Endothelial cell of umbilical vein (primary cell): ENCODE measurements around the gene ZNF507.

Experiments used
- JUN ChIP-seq: IDR thresholded peaks from 2 replicates; pipeline ENCODE4 v1.6.1; 2011; ENCODE audit warnings: borderline replicate concordance, low read depth; ENCODE audit not compliant: insufficient read length, insufficient read depth
- POLR2A ChIP-seq: IDR thresholded peaks from 2 replicates; pipeline ENCODE4 v1.6.1; 2012; ENCODE audit warnings: low read depth, mild to moderate bottlenecking, control low read depth, low read length
- TF ChIP-seq, protein P1 (sequence below), 2 donors: IDR thresholded peaks; 1 replicate in 1 of 2; 2 replicates in 1 of 2; pipeline ENCODE4 v1.5.1; 2011; ENCODE audit warnings: low read length in 2 of 2, mild to moderate bottlenecking in 2 of 2, moderate library complexity in 2 of 2, control low read depth in 1 of 2, inconsistent platforms in 1 of 2, low read depth in 1 of 2; ENCODE audit not compliant: insufficient read depth in 1 of 2; ENCODE audit errors: extremely low read depth in 1 of 2

DNA sequence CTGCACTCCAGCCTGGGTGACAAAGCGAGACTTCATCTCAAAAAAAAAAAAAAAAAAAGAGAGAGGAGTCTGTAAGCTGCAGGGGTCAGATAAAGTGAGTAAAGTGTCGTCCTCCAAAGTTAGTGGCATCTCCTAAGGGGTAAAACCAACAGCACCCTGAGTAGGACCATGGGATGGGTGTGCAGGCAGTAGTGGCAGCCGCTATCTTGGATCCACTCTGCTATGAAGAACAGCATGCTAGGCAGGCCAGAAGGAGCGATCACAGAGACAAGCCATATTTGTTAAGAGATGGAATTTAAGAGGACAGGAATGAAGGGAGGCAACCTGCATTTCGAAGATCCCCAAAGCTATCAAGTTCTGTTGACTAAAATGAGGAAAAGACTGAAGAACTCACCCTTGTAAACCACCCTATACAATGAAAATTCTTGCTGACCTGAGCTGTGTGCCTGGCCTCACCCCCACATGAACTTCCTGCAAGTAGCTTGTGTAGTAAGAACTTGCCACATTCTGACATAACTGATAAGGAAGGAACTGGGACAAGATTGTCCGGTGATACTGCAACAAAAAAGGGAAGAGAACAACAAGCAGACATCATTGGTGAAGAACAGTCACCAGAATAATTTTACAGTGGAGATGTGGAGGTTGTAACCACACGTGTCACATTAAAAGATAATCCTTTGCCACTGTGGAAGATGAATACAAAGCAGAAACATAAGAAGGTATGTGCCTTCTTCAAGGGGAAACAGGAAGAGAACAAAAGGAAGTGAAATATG is 76.4 kb downstream of the ZNF507 start:
- TF ChIP-seq, protein P1, sequence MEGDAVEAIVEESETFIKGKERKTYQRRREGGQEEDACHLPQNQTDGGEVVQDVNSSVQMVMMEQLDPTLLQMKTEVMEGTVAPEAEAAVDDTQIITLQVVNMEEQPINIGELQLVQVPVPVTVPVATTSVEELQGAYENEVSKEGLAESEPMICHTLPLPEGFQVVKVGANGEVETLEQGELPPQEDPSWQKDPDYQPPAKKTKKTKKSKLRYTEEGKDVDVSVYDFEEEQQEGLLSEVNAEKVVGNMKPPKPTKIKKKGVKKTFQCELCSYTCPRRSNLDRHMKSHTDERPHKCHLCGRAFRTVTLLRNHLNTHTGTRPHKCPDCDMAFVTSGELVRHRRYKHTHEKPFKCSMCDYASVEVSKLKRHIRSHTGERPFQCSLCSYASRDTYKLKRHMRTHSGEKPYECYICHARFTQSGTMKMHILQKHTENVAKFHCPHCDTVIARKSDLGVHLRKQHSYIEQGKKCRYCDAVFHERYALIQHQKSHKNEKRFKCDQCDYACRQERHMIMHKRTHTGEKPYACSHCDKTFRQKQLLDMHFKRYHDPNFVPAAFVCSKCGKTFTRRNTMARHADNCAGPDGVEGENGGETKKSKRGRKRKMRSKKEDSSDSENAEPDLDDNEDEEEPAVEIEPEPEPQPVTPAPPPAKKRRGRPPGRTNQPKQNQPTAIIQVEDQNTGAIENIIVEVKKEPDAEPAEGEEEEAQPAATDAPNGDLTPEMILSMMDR (IDR thresholded peaks at IDR 0.05; ENCODE audit: extremely low read depth in 1 of 2, insufficient read depth in 1 of 2, low read depth in 1 of 2, low read length in 2 of 2) = no peak
- TF ChIP-seq POLR2A (no peak), JUN (no peak)
